Bronchial epithelial cell (primary cell): ENCODE data around the gene ZFAND6. TPM values are rescaled to one million over a fixed set of nuclear protein-coding genes. Genes with fewer than 3 reads are reported as not detected.
"Not testable (repeated sequence)": the region's sequence is repeated elsewhere in the genome, so short reads cannot be mapped to it uniquely, and the experiment has no call there.

Experiments used
- DNase-seq: peaks from one replicate; pipeline ENCODE4 v3.0.0-alpha.2; 2010; ENCODE audit warnings: low read depth
- FAIRE-seq: peaks from 2 replicates; lab custom pipeline; 2011; peaks lifted over from hg19 to GRCh38; lab: Jason Lieb, UNC
- H3K27me3 ChIP-seq: 2 replicates; pipeline ENCODE4 v1.5.1; 2011; ENCODE audit warnings: low read length; ENCODE audit not compliant: control insufficient read depth, insufficient read depth
- H3K36me3 ChIP-seq: 2 replicates; pipeline ENCODE4 v1.5.1; 2011; ENCODE audit warnings: low read length; ENCODE audit not compliant: control insufficient read depth, insufficient read depth
- H3K4me3 ChIP-seq: 2 replicates; pipeline ENCODE4 v1.5.1; 2011; ENCODE audit warnings: mild to moderate bottlenecking, low read depth, low read length, control low read depth
- total RNA-seq: library from RNA; depleted of rRNA; stranded (reverse); fragments of >200 nt; gene quantifications from 2 replicates; pipeline ENCODE4 v1.2.1, GENCODE V29; 2014
- TF ChIP-seq, protein P1 (sequence below): IDR thresholded peaks from 2 replicates; pipeline ENCODE4 v1.5.1; 2011; ENCODE audit warnings: mild to moderate bottlenecking, moderate library complexity, low read length, control low read depth, inconsistent platforms; ENCODE audit not compliant: insufficient read depth, severe bottlenecking

Gene ZFAND6
- 186 and 218 TPM in 2 replicates for total RNA-seq

DNA sequence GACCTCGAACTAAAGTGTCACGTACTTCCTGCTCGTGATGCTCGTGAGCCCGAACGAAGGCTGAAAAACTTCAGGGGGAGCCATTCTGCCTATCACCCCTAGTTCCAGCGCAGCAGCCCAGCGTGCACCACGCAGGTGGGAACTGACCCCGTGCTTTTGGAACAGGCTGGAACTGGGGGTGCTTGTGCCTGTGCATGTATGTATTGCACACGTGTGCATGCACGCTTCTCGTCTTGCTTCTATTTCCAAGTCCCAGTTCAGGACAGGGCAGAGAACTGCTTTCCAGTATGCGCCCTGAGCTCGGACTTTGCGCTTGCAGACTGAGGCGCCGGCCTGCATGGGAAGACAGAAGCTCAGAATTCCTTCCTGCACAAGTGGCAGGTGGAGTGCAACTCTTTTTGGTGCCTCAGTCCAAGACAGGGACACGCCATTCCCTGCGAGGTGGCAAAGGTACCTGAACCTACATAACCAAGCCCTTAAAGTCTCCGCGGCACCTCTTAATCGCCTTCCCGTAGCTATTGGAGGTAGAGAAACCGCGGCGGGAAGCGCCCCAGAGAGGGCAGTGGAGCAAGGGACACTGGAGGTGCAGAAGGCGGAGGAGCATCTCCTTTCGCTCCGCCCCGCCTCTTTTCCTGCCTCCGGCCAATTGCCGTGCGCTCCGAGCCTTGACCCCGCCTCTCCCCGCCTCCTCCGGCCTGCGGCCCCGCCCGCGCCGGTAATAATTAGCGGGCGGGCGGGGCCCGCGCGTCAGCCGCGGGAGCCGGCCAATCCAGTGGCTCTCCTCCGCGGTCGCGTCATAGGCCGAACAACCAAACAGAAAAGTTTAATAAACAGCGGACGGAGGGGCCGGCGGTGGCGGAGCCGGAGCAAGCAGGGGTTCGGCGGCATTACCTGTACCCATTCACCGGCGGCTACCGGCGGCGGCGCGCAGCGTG is at the start of gene ZFAND6:
Gene ZFAND6, plus strand, starts transcription at position 826 of the 935 bp plus-strand sequence. CDS start 60,669 bp downstream, outside the sequence.
- Histone ChIP-seq H3K27me3 (no peaks in the 10 kb centered on the region), H3K36me3 (no peaks in the 10 kb centered on the region), H3K4me3 (peak within 1 kb of the TSS; percentile 71)
- TF ChIP-seq, protein P1, sequence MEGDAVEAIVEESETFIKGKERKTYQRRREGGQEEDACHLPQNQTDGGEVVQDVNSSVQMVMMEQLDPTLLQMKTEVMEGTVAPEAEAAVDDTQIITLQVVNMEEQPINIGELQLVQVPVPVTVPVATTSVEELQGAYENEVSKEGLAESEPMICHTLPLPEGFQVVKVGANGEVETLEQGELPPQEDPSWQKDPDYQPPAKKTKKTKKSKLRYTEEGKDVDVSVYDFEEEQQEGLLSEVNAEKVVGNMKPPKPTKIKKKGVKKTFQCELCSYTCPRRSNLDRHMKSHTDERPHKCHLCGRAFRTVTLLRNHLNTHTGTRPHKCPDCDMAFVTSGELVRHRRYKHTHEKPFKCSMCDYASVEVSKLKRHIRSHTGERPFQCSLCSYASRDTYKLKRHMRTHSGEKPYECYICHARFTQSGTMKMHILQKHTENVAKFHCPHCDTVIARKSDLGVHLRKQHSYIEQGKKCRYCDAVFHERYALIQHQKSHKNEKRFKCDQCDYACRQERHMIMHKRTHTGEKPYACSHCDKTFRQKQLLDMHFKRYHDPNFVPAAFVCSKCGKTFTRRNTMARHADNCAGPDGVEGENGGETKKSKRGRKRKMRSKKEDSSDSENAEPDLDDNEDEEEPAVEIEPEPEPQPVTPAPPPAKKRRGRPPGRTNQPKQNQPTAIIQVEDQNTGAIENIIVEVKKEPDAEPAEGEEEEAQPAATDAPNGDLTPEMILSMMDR, result no peak
- DNase-seq (peak; percentile 84), FAIRE-seq (no peak)

DNA sequence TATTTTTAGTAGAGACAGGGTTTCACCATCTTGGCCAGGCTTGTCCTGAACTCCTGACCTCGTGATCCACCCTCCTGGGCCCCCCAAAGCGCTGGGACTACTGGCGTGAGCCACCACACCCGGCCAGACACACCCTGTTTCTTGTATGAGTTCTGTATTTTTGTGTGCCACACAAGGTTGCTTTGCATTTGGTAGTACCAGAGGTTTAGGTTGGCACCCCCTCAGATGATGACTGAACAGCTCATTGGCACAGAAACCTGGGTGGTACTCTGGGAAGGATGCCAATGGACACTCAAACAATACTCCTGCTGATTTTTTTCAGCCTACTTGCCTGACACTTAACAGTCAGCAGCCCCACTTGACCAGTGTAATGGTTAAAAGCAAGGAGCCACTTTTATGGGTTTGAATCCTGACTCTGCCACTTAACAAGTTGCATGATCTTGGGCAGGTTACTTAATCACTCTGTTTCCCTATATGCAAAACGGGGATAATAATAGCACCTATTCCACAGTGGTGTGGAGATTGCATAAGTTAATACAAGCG is 49.3 kb upstream of the ZFAND6 start:
- DNase-seq (peak; percentile 69), FAIRE-seq (no peak)

DNA sequence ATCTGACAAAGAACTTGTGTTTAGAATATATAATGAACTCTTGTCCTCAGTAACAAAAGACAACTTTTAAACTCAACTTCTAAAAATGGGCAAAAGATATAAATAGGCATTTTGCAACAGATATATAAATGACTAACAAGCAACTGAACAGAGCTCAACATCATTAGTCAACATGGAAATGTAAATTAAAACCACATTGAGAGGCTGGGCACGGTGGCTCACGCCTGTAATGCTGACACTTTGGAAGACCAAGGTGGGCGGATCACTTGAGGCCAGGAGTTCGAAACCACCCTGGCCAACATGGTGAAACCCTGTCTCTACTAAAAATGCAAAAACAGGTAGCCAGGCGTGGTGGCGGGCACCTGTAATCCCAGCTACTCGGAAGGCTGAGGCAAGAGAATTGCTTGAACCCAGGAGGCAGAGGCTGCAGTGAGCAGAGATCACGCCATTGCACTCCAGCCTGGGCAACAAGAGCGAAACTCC is 48.4 kb upstream of the ZFAND6 start:
- not testable (repeated sequence) for H3K4me3 ChIP-seq, FAIRE-seq, H3K27me3 ChIP-seq, H3K36me3 ChIP-seq
- peak; percentile 83 for DNase-seq

More for the DNA sequence above, 49.3 kb upstream of the ZFAND6 start:
- TF ChIP-seq, protein P1, result no peak
- Histone ChIP-seq H3K27me3 (no peaks in the 10 kb centered on the region), H3K36me3 (no peaks in the 10 kb centered on the region), H3K4me3 (no peak overlapping the region)

DNA sequence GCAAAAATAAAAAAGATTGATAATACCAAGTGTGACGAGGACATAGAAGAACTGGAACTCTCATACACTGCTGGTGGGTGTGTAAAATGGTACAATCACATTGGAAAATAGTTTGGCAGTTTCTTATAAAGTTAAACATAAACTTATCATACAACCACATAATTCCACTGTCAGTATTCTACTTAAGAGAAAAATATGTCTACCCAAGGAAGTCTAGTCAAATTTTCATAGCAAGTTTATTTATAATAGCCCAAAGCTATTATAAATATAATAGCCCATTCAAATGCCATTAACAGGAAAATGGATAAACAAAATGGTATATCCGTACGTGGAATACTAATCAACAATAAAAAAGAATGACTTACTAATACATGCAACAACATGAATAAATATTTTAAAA is 47.9 kb upstream of the ZFAND6 start:
- no peak for DNase-seq
- TF ChIP-seq, protein P1, result no peak
- H3K36me3 ChIP-seq, result no peaks in the 10 kb centered on the region
- no peak for FAIRE-seq
- no peaks in the 10 kb centered on the region for H3K27me3 ChIP-seq
- H3K4me3 ChIP-seq, result no peak overlapping the region

DNA sequence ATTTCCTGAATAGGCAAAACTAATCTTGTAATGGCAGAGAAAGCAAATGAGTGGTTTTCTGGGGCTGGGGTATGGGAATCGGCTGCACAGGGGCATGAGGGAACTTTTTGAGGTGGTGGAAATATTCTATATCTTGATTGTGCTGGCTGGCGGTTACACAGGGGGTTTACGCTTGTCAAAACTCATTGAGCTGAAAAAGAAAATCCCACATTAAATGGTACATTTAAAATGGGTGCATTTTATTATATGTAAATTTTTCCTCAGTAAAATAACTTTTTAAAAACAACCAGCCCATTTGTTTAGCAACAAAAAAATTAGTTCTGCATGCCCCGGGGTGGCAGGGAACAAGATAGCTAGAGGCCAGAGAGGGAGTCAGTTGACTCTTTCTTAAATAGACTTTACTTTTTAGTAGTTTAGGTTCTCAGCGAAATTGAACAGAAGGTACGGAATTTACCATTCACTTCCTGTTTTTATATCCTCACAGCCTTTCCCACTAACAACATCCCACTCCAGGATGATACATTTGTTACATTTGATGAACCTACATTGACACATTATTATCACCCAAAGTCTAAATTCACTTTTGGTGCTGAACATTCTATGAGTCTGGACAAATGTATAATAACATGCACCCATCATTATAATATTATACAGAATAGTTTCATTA is 47.3 kb upstream of the ZFAND6 start:
- TF ChIP-seq, protein P1, result no peak
- FAIRE-seq (no peak), DNase-seq (no peak)
- Histone ChIP-seq H3K27me3 (no peaks in the 10 kb centered on the region), H3K4me3 (no peak overlapping the region), H3K36me3 (no peaks in the 10 kb centered on the region)

DNA sequence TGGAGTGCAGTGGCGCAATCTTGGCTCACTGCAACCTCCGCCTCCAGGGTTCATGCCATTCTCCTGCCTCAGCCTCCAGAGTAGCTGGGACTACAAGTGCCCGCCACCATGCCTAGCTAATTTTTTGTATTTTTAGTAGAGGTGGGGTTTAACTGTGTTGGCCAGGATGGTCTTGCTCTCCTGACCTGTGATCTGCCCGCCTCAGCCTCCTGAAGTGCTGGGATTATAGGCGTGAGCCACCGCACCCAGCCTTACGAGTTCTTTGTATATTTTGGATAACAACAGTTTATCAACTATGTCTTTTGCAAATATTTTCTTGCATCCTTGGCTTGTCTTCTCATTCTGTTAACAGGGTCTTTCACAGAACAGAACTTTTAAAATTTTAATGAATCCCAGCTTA is 45.3 kb upstream of the ZFAND6 start:
- not testable (repeated sequence) for H3K36me3 ChIP-seq, DNase-seq, FAIRE-seq, H3K4me3 ChIP-seq, H3K27me3 ChIP-seq
